PFSK-1 (cell line): ENCODE results near the gene BTBD3.

ENCODE experiments used
- POLR2AphosphoS5 ChIP-seq: IDR thresholded peaks from 2 replicates; pipeline ENCODE4 v1.6.1; 2012; ENCODE audit warnings: low read depth, mild to moderate bottlenecking, control low read depth, low read length, moderate library complexity
- SIN3A ChIP-seq: IDR thresholded peaks from 2 replicates; pipeline ENCODE4 v1.6.1; 2012; ENCODE audit warnings: mild to moderate bottlenecking, low read length, moderate library complexity, borderline replicate concordance; ENCODE audit not compliant: insufficient read depth
- TAF1 ChIP-seq: IDR thresholded peaks from 2 replicates; pipeline ENCODE4 v1.6.1; 2012; ENCODE audit warnings: low read length, control low read depth, borderline replicate concordance; ENCODE audit not compliant: insufficient read depth

GRCh38 chr20:11882651-11883050 is 35.0 kb upstream of the BTBD3 start:
- TF ChIP-seq POLR2AphosphoS5 (no peak), TAF1 (no peak), SIN3A (no peak)
